NK-92 treated with Interleukin-12 subunit alpha and Interleukin-12 subunit beta, amount 100 ng/mL, for 24 hours (cell line): ENCODE results near the gene NNAT.
"Not testable (repeated sequence)": the region's sequence is repeated elsewhere in the genome, so short reads cannot be mapped to it uniquely, and the experiment has no call there.

Experiments
- DNase-seq: peaks from one replicate; lab custom pipeline; 2025; lab: John Stamatoyannopoulos, UW

Gene NNAT

DNA sequence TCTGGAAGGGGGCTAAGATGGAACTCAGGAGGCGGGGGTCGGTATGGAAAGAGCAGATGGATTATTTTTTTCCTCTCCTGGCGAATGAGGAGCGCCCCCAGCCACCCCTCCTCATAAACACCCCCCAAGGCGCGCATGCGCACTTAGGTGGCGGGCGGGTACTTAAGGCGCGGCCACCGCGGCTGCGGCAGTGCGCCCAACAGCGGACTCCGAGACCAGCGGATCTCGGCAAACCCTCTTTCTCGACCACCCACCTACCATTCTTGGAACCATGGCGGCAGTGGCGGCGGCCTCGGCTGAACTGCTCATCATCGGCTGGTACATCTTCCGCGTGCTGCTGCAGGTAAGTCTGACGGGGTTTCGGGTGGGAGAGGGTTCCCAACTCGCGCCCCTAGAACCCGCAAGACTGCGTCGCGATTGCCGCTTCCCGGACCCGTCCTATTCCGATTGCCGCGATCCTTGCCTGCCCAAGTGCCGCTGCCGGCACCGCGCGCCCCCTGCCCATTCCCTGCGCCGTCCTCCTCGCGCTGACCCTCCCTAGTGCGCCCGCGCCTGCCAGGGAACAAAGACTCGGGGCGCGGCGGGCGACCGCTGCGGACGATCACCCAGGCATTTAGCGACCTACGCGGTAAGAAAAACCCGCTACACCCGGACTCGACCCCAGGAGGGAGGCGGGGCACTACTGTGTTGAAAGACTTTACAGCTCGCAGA is at the start of gene NNAT:
Gene NNAT, plus strand, starts transcription at position 190 of the 711 bp plus-strand sequence. Its CDS starts 82 bp downstream, at position 272.
- no peak for DNase-seq

DNA sequence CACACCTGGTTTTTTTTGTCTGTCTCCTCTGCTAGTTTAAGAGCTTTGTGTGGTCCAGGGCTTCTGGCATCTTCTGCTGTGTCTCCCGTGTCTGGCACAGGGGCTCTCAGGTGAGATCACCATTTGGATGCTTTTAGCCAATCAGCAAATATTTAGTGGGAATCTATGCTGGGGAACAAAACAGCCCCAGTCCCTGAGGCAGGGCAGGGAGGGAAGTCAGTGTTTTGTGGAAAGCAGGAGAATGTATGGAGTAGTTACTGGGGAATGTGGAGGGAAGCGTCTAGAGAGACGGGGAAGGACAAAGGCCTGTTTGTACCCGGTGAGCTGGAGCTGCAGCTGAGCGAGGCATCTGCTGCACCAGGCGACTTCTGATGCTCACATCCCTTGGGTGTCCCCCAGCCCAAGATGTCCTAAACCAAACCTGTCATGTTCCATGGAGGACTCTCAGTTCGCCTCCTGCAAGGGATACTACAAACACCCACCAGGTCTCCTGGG is 49.3 kb upstream of the NNAT start:
- DNase-seq: no peak

DNA sequence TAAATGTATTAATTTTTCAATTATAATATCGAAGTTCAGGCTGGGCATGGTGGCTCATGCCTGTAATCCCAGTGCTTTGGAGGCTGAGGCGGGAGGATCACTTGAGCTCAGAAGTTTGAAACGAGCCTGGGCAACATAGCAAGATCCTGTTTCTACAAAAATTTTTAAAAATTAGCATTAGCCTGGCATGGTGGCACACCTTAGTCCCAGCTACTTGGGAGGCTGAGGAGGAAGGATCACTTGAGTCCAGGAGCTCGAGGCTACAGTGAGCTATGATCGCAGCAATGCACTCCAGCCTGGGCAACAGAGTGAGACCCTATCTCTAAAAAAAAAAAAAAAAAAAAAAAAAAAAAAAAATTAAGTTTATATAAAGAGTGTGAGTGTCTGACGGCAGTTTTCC is 48.6 kb upstream of the NNAT start:
- not testable (repeated sequence) for DNase-seq

DNA sequence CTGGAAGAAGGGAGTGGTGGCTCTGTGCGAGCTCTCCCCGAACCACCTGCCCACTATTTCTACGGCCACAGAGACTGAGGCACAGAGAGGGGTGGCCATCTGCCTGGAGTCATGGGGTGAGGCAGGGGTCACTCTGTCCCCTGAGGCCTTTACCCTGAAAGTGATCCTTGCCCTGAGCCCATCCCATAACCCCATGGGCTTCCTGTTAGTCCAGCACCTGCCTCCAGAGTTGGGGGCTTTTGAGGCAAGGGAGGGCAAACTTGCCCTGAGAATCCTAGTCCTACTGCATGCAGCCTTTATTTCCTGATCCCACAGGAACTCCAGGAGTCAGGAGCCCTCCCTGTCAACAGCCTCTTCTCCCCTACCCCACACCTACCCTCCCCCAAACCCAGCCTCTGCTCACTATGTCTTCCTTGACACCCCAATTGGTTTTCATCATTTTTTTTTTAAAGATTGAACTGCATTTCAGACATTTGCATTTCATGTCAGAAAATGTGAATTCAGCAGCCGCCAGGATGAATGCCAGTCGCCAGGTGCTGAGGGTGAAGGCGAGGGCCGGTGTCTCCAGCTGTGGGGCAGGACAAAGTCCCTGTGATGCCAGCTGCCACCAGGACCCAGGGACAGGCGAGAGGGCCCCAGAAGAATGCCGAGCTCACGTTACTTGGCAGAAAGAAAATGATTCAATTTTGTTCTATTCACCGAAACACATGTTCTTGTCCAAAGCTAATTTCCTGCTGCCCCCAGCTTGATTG is 47.6 kb upstream of the NNAT start:
- no peak for DNase-seq

GRCh38 chr20:37474386-37474785 is 46.7 kb upstream of the NNAT start:
- no peak for DNase-seq

DNA sequence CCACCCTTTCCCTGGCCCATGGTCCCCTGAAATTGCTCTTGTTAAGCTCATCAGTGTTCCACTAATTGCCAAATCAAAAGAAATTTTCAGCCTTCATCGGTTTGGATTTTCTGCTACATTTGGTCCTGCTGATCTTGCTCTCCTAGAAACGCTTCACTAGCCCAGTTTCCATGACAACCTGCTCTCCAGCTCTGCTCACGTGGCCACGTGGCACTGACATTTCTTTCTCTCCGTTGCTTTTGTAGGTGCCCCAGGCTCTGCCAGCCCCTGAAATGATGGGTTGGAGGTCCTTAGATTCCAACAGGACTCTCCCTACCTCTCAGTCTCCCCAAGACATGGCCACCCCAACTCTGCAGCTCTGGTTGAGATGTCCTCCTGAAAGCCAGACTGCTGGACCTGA is 45.8 kb upstream of the NNAT start:
- no peak for DNase-seq

- no peak for DNase-seq
Measured at GRCh38 chr20:37477041-37477440, 44.0 kb upstream of the NNAT start.

- no peak for DNase-seq
Measured at GRCh38 chr20:37479266-37479665, 41.8 kb upstream of the NNAT start.

DNA sequence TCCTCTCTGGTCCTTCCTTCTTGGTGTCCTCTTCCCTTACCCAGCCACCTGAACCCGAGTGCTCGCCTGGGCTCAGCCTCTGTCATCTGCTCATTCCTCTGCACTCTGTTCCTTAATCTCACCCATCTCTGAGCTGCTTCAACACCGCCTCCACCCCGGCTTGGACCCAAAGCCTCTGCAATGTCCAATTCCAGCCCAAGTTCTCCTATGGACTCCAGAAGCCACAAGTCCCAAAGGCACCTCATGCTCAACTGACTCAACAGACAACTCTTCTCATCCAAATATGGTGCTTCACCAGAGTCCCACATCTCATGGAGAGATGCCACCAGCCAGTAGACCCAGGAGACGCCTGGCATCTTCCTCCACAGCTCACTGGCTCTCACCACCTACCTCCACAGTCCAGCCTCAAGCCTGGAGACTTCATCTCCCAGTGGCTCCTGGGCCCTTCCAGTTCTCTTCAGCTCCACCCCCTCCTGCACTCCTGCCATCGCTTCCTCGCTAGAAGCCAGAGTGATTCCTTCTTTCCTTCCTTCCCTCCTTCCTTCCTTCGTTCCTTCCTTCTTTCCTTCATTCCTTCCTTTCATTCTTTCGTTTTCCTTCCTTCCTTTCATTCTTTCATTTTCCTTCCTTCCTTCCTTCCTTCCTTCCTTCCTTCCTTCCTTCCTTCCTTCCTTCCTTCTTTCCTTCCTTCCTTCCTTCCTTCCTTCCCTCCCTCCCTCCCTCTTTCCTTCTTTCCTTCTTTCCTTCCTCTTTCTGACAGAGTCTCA is 40.9 kb upstream of the NNAT start:
- DNase-seq: no peak

DNA sequence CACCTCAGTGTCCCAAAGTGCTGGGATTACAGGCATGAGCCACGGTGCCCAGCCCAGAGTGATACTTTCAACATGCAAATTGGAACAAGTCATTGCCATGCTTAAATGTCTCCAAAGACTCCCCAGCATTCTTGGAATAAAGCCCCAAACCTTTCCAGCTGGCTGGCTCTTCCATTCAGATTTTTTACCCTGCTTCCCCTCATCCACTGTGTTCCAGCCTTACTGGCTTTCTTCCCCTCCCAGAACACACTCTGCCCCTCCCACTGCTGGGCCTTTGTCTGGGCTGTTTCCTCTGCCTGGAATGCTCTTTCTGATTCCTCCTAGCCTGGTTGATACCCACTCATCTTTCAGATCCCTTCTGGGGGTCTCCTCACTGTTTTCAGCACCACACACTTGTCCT is 40.1 kb upstream of the NNAT start:
- DNase-seq: no peak

GRCh38 chr20:37481610-37482009 is 39.4 kb upstream of the NNAT start:
- no peak for DNase-seq

- DNase-seq: no peak
Measured at GRCh38 chr20:37484331-37484730, 36.7 kb upstream of the NNAT start.

DNA sequence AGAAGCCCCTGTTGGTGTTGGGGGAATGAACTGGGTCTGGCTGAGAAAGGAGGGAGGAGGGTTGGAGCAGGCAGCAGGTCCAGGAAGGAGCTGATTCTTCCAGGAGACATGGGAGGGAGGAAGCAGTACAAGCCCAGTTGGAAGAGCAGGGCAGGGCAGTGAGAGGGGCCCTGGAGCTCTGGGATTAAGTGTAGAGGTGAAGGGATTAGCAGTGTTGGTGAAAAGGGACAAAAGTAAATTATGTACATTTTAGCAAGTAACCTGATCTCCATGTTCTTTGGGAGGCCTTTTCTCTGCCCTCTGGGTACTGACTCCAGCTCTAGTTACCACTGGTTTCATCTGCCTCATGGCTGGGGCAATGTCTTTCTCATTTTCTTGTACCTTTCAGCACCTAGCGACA is 34.8 kb upstream of the NNAT start:
- DNase-seq: not testable (repeated sequence)

DNA sequence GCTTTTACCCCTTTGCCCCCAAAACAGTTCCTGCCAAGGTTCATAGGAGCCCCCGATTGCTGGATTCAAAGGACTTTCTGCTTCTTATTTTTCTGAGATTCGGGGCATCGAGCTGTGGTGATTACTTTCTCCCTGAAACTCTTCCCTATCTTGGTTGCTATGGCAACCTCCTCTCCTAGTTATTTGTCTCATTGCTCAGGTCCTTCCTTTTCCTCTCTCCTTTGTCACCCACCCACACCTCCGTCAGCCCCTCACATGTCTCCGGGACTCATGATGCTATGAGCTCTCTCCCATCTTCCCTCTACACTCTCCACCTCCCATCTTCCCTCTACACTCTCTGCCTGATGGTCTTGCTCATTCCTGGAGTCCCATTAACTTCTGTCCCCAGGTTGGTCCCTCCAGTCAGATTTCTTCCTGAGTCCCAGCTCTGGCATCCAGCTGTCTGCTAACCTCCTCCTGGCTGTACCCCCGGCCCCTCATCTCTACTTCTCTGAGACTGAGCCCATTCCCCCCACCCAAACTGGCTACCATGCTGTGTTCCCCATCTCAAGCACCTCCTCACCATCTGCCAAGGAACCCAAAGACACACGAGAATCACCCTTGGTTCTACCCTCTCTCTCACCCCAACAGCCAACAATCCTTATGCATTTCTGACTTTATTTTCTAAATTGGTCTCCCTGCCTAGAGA is 30.2 kb upstream of the NNAT start:
- no peak for DNase-seq

- no peak for DNase-seq
Measured at GRCh38 chr20:37492096-37492625, 28.9 kb upstream of the NNAT start.

GRCh38 chr20:37492945-37493344 is 28.1 kb upstream of the NNAT start:
- DNase-seq: no peak

DNA sequence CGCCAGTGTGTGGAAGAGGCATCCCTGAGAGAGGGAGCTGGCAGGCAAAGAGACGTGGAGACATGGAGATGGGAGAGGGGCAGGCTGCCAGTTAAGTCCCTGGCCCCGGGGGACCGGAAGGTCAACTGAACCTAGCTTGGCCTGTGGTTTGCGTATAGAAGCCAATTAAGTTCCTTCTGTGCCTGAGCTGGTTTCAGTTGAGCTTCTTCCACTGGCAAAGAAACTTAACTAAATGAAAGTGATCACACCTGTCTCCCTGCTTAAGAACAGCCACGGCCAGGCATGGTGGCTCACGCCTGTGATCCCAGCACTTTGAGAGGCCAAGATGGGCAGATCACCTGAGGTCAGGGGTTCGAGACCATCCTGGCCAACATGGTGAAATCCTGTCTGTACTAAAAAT is 26.7 kb upstream of the NNAT start:
- no peak for DNase-seq

DNA sequence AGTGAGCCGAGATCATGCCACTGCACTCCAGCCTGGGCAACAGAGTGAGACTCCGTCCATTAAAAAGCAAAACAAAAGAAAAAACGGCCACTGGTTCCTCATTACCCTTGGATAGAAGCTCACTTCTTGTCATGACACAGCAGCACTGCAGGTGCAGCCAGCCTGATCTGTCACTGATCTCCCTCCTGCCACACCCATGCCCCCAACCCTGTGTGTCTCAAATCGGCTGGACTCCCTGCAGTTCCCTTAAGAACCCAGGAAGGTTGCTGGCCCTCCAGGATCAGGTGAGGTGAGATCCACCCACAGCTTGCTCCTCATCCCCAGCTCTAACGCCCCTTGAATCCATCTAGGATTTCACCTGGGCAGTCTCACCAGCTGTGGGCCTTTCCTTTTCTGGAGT is 26.3 kb upstream of the NNAT start:
- no peak for DNase-seq

DNA sequence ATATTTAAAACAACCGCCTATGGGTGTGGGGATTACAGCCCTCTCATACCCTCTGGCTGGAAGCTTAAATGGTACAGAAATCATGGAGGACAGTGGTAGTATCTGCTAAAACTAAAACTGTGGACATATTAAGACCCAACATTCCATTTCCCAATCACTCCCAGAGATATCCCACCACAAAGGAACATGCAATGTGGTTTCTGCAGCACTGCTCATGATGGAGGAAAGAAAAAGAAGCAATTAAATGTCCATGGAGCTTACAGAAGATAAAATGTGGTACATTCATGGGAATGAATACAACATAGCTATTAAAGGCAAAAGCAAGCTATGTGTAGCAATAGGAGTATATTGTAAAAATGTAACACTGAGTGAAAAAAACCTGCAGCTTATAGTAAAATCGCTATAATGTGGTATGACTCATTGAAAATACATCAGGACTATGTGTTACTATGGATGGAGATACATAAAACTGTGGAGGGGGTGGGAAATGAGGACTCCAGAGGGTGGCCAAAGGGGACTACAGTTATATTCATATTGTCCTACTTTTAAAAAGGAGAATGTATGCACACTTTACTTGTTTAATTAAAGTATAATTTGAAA is 22.9 kb upstream of the NNAT start:
- no peak for DNase-seq

DNA sequence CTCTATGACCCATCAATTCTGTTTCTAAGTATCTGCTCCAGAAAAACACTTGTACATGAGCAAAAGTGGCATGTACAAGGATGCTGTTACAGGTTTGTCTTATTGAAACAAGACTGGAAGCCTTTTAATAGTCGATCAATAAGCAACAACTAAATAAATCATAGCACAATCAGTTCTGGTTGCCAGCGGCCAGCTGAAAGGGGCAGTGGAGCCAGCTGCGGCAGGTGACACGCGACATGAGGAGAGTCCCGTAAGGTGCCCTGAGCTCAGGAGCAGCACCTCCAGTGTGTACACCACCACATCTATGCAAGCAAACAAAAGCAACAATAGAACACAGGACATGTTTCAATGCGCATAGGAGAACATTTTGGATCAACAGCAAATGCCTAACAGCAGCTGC is 20.7 kb upstream of the NNAT start:
- DNase-seq: no peak

- DNase-seq: no peak
Measured at GRCh38 chr20:37501940-37502339, 19.1 kb upstream of the NNAT start.
